ENCODE results near the gene MOV10. TPM values are rescaled to one million over a fixed set of nuclear protein-coding genes. Genes with fewer than 3 reads are reported as not detected.

The MOV10 gene
- total and polyA plus RNA-seq, 2 of the 8 experiments (the other 6 are each of a cell fraction or from before 2014, with no cell fraction given): 57.3 to 109 TPM

GRCh38 chr1:112748396-112748795, 73.9 kb downstream of the MOV10 start:
- no peak overlapping the region for H3K27ac ChIP-seq (ENCODE audit: low read depth, low read length)
- no peak overlapping the region for H2BK20ac ChIP-seq (ENCODE audit: low read length)
- no peak overlapping the region for H3K14ac ChIP-seq (ENCODE audit: insufficient read length)
- no peak overlapping the region for H2BK5ac ChIP-seq (ENCODE audit: low read depth, low read length)
- peaks cover 0 to 4% of the 10 kb centered on the region in 2 experiments; a peak in 1 of 4 replicates for H3K9me3 ChIP-seq (ENCODE audit: insufficient read depth in 2 of 2, low read depth in 1 of 2, low read length in 1 of 2)
- no peaks in the 10 kb centered on the region for H3K36me3 ChIP-seq (ENCODE audit: control insufficient read depth in 2 of 4, insufficient read depth in 4 of 4, low read length in 3 of 4)
- ChIA-PET POLR2A (ENCODE audit: partially characterized antibody) (no interaction called here), CTCF (ENCODE audit: partially characterized antibody) (interaction anchor here (7.4 kb wide), 1 partner anchor 33 kb away, joined by 58 read pairs; the partner anchor contains the start of gene PPM1J)
- H2AK5ac ChIP-seq (ENCODE audit: low read depth, low read length): no peak overlapping the region
- no peak overlapping the region for H3K4ac ChIP-seq (replicated peaks; ENCODE audit: insufficient read length, low read depth, low read length)
- H3K27me3 ChIP-seq (replicated peaks in 1 of 4; ENCODE audit: control insufficient read depth in 3 of 4, extremely low read depth in 1 of 4, insufficient read depth in 3 of 4, low read length in 3 of 4): peaks cover 6 to 23% (median 21%) of the 10 kb centered on the region in 4 experiments
- H3K9ac ChIP-seq (replicated peaks in 1 of 4; ENCODE audit: extremely low read depth in 1 of 4, low read depth in 3 of 4, low read length in 3 of 4): no peak overlapping the region
- no peak overlapping the region for H3K56ac ChIP-seq (replicated peaks; ENCODE audit: insufficient read length, low read depth, low read length)
- no peak overlapping the region for H2BK15ac ChIP-seq (ENCODE audit: low read length)
- H4K20me1 ChIP-seq (replicated peaks in 1 of 2; ENCODE audit: control insufficient read depth in 1 of 2, insufficient read depth in 2 of 2, low read length in 2 of 2): no peaks in the 10 kb centered on the region
- no peak overlapping the region for H2BK120ac ChIP-seq (replicated peaks; ENCODE audit: low read depth, low read length)
- WGBS, 2 experiments (ENCODE audit: extremely low coverage in 1 of 2, insufficient coverage in 1 of 2, insufficient read length in 1 of 2, insufficient replicate concordance in 2 of 2, low coverage in 1 of 2, low lambda C conversion rate in 2 of 2, missing lambda C conversion rate in 1 of 2): 97% methylated on average over 12 of the region's 12 CpGs; no CpG with 5 or more reads in 1 of the 2 experiments
- no peak overlapping the region for H4K8ac ChIP-seq (ENCODE audit: extremely low read depth, insufficient read depth, low read length)
- no peak overlapping the region for H2AFZ ChIP-seq (ENCODE audit: low read length)
- no peak overlapping the region for H3K4me2 ChIP-seq (ENCODE audit: insufficient read depth in 1 of 2, low read depth in 2 of 2, low read length in 2 of 2)
- no peak overlapping the region for H4K5ac ChIP-seq (ENCODE audit: insufficient read length, low read depth, low read length)
- peaks cover 0 to 7% (median 4%) of the 10 kb centered on the region in 4 experiments; a peak in 4 of 7 replicates for H3K4me1 ChIP-seq (replicated peaks in 1 of 4; ENCODE audit: control insufficient read depth in 3 of 4, insufficient read depth in 4 of 4, low read length in 3 of 4)
- TF ChIP-seq POLR2A (IDR thresholded peaks at IDR 0.05; ENCODE audit: control extremely low read depth in 1 of 2, low read depth in 2 of 2, low read length in 2 of 2): no peak
- no peak for TF ChIP-seq RAD21 (IDR thresholded peaks at IDR 0.05 in 1 of 2, conservative IDR thresholded peaks at IDR 0.05 in 1 of 2; ENCODE audit: low read depth in 2 of 2, low read length in 2 of 2)
- no peak for TF ChIP-seq JUND (IDR thresholded peaks at IDR 0.05; ENCODE audit: low read length)
- no peak for TF ChIP-seq GABPA (IDR thresholded peaks at IDR 0.05; ENCODE audit: borderline replicate concordance, insufficient read depth, low read length)
- no peak for TF ChIP-seq RBBP5 (IDR thresholded peaks at IDR 0.05; ENCODE audit: borderline replicate concordance, low read depth, low read length)
- no peak for TF ChIP-seq ATF2 (IDR thresholded peaks at IDR 0.05; ENCODE audit: low read length)
- no peak overlapping the region for H3K18ac ChIP-seq (ENCODE audit: extremely low read depth, low read length)
- H3K23ac ChIP-seq (ENCODE audit: insufficient read length): no peak overlapping the region
- DNase-seq (ENCODE audit: low read depth in 1 of 2, low spot score in 2 of 2) (no peak), FAIRE-seq (no peak)
- no peaks in the 10 kb centered on the region for H3K79me2 ChIP-seq (ENCODE audit: control insufficient read depth in 1 of 2, insufficient read depth in 2 of 2, low read length in 2 of 2)
- H3K4me3 ChIP-seq (ENCODE audit: extremely low read depth in 1 of 4, insufficient read depth in 2 of 4, low read depth in 3 of 4, low read length in 4 of 4): no peak overlapping the region
- H2BK12ac ChIP-seq (ENCODE audit: low read depth, low read length): no peak overlapping the region
- H3K79me1 ChIP-seq (ENCODE audit: low read depth, low read length): no peaks in the 10 kb centered on the region
- peaks cover 10% of the 10 kb centered on the region; the same call in 1 of the 2 replicates for H3K23me2 ChIP-seq (ENCODE audit: low read depth, low read length)
- H4K91ac ChIP-seq (replicated peaks; ENCODE audit: insufficient read length, low read length): no peak overlapping the region
